ENCODE data around the gene CLP1. TPM values are rescaled to one million over a fixed set of nuclear protein-coding genes. Genes with fewer than 3 reads are reported as not detected.
"Not testable (repeated sequence)": the region's sequence is repeated elsewhere in the genome, so short reads cannot be mapped to it uniquely, and the experiment has no call there.

The CLP1 gene
- polyA plus RNA-seq, 4 donors = 12.0 to 17.2 (median 16.5) TPM

DNA sequence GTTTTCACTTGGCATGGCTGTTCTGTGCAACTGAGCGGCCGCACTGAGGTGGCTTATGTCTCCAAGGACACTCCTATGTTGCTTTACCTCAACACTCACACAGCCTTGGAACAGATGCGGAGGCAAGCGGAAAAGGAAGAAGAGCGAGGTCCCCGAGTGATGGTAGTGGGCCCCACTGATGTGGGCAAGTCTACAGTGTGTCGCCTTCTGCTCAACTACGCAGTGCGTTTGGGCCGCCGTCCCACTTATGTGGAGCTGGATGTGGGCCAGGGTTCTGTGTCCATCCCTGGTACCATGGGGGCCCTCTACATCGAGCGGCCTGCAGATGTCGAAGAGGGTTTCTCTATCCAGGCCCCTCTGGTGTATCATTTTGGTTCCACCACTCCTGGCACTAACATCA is 2.1 kb downstream of the CLP1 start:
- no peak for DNase-seq (ENCODE audit: low read depth in 4 of 4, low spot score in 3 of 4)

DNA sequence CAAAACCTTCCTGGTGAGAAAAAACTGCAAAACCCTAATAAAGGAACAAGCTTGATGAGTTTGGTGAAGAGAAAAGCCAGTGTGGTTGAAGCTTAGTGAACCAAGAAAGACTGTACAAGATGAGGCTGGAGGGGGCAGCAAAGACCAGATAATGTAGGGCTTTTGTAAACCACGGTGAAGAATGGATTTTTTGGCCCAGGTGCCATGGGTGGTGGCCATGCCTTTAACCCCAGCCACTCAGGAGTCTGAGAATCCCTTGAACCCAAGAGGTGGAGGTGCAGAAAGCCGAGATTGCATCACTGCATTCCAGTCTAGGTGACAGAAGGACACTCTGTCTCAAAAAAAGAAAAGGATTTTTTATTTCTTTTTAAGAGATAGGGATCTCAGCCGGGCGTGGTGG is 5.3 kb downstream of the CLP1 start:
- DNase-seq (ENCODE audit: low read depth in 4 of 4, low spot score in 3 of 4) = no peak

DNA sequence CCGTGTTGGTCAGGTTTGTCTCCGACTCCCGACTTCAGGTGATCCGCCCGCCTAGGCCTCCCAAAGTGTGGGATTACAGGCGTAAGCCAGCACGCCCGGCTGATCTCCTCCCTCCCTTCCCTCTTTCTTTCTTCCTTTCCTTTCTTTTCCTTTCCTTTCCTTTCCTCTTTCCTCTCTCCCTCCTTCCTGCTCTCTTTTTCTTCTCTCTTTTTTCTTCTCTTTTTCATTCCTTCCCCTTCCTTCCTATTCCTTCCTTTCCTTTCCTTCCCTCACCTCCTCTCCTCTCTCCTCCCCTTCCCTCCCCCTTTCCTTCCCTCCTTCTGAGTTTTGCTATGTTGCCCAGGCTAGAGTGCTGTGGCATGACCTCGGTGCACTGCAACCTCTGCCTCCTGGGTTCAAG is 6.4 kb downstream of the CLP1 start:
- no peak for DNase-seq (ENCODE audit: low read depth in 4 of 4, low spot score in 3 of 4)

DNA sequence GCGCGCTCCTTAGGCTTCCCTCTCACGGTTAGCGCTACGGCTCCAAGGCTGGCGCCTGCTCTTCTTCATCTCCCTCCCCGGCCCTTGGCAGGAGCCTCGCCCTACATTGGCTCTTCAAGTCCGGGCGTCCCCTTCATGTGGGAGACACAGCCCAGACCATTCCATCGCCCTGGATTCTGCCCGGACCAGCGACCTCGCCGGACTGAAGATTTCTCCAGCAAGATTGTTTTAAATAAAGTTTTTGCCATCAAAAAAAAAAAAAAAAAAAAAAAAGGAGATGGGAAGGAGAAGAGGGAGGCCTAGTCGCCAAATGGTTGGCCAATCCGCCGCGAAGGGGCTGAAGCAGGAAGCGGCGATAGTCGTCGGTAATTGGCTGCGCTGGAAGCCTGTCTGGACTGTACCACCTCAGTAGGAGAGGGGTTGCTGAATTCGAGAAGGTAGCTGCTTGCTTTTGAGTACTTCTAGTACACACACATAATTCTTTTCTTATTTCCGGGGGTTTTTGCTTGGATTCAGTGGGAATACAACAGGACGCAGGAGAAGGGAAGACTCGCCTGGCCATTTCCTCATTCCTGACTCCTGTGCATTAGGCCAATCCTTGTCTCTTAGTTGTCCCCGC is 9.7 kb downstream of the CLP1 start:
- peak; percentile 92 to 97 (median 95) for DNase-seq (ENCODE audit: low read depth in 4 of 4, low spot score in 3 of 4)

DNA sequence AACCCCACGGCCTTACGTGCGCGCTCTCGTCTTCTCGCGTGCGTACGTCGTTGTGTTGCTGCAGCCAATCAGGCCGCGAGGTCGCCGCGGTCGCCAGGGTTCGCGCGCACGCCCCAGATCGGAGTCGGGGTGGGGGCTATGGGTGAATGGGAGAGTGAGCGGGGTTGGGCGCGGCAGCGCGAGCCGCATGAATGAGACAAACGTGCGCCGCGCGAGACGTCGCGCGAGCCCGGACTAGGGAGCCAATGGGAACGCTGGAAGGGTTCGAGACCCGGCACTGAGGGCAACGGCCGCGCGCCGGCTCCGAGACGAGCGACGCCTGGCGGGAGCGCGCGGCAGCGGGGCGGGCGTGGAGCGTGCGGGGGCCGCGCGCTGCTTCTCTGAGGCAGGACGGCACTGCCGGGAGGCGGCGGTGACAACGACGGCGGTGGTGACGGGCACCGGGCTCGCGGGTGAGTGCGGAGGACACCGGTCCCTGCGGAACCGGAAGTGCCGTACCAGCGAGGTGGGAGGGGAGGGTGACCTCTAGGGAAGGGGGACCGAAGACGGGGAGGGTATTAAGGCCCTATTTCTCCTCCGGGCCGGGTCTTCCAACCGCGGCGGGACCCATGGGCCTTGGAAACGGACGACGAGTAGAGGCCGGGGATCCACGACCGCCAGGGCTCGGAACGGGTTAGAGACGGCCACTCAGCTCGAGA is 10.3 kb downstream of the CLP1 start, which contains the start of gene ZDHHC5:
ZDHHC5 (plus strand) TSS at position 379 of the 698 bp plus-strand sequence. CDS start 4,977 bp downstream, outside the sequence.
- DNase-seq (ENCODE audit: low read depth in 4 of 4, low spot score in 3 of 4) = peak; percentile 97 to 98 (median 98)

DNA sequence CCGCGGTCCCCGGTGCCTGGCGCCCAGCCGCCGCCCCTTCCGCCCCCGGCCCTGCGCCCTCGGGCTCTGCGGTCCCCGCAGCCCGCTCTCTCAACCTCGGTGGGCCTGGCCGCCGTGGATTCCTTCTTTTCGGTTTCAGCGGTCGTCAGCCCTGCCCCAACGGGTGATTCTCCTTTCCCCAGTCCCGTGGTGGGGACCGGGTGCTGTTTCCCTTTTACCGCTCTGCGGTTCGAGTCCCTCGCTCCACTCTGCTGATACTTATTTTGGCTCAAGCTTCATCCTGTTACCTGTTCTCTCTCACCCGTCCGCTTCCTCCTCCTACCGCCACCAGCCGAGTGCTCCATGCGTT is 10.8 kb downstream of the CLP1 start:
- no peak for DNase-seq (ENCODE audit: low read depth in 4 of 4, low spot score in 3 of 4)

DNA sequence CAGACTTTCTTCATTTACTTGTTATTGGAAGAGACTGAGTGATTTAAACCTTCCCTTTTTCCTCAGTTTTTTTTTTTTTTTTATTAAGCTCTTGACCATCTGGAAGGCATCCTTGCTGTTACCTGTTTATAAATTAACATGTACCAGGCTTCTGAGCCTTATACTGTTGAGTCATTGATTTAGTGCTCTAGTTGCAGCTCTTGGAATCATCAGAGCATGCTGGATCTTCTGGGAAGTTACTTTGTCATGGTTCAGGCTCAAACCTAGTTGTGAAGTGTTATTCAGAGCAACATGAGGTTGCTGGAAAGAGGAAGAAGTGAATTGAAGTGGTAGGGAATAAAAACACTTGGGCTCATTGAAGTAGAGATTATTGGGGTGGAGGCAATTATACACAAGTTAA is 16.7 kb downstream of the CLP1 start:
- DNase-seq (ENCODE audit: low read depth in 4 of 4, low spot score in 3 of 4) = no peak

DNA sequence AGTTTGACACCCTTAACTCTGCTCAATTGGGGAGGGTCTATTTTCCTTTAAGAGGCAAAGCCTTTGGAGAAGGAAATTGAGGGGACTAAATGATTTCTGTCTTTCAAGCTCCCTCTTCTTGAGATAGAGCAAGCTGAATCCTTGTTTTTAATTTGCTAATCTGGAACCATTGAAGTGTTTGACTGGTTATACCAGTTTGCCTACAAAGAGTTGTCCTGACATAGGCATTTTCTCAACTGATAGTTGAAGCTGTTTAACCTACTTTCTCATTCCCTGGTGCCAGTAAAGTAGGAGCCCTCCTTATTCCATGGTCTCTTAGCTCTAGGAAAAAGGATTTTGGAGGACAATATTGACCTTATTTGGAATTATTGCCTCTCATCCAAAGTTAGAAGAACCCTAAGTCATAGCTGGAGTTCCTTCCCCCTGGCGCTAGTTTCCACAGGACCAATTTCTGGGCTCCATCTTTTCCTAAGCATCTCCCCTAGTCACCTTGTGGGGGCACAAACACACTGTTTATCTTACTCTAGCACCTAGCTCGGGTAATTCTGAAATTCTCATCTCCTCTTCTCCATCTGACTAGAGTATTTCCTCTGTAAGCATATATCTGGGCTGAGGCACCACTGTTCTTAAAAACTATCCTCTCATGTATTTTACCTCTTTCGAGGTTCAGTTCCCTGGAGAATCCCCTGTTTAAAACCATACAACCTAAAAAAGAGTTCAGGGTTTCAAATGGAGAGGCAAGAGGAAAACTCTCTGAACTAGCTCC is 17.8 kb downstream of the CLP1 start:
- no peak for DNase-seq (ENCODE audit: low read depth in 4 of 4, low spot score in 3 of 4)

DNA sequence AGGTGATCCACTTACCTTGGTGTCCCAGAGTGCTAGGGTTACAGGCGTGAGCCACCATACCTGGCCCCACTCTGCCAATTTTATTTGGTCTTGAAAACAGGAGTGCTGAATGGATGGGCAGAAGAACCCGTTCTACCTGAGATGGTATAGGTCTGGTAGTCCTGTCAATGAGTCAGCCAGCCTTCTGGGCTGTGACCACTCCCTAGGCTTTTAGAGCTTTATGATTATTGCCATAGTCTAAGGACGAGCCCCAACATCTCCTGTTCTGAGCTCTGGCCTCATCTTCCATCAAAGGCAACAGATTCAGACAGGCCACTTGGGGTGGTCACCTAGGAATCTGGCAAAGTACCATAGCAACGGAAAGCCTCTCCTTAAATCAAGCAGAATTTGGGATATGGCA is 21.8 kb downstream of the CLP1 start:
- no peak for DNase-seq (ENCODE audit: low read depth in 4 of 4, low spot score in 3 of 4)

DNA sequence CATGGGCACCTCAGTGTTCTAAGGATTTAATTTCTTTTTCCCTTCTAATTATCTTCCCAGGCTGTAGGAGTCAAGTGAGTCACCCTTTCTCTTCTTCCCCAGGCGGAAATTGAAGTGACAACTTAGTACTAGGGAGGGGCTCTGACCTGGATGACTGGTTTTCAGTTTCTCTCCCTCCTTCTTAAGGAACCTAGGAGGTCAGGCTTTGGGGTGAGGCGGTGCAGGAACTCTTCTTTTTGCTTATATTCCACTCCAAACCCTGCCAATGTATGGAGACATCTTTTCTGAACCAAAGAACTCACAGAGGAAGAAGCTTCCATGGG is 23.0 kb downstream of the CLP1 start:
- DNase-seq (ENCODE audit: low read depth in 4 of 4, low spot score in 3 of 4) = no peak

DNA sequence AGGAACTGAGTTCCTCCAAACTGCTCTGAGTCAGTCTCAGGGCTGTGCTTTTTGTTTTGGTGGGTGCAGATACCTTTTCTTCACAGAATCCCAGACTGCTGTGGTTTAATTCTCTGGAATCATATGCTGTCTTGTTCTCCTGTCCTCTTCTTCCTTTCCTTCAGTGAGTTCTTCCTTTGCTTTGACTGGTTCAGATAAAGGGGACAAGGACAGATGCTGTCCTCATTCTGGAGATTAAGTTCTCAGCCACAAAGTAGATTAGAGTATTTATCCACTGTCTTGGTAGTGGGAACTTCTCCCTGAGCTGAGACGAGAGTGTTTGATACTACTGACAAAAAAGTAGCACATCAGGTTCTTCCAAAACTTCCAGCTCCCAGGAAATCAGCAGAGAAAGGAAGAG is 23.6 kb downstream of the CLP1 start:
- no peak for DNase-seq (ENCODE audit: low read depth in 4 of 4, low spot score in 3 of 4)

DNA sequence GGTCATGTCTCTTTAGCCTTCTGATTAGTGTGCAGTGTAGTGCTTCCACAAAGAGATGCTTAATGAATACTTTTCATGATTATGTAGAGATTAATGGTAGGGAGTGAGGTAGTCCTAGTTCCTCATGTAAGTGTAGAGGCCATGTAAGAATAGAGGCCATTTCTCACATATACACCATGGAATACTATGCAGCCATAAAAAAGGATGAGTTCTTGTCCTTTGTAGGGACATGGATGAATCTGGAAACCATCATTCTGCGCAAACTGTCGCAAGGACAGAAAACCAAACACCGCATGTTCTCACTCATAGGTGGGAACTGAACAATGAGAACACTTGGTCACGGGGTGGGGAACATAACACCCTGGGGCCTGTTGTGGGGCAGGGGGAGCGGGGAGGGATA is 32.9 kb downstream of the CLP1 start:
- not testable (repeated sequence) for DNase-seq (ENCODE audit: low read depth in 4 of 4, low spot score in 3 of 4)

DNA sequence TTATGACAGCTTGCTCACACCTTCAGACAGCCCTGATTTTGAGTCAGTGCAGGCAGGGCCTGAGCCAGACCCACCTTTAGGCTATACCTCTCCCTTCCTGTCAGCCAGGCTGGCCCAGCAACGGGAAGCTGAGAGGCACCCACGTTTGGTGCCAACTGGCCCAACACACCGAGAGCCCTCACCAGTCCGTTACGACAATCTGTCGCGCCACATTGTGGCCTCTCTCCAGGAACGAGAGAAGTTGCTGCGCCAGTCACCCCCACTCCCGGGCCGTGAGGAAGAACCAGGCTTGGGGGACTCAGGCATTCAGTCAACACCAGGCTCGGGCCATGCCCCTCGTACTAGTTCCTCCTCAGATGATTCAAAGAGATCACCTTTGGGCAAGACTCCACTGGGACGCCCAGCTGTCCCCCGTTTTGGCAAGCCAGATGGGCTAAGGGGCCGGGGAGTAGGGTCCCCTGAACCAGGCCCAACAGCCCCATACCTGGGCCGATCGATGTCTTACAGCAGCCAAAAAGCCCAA is 41.3 kb downstream of the CLP1 start:
- no peak for DNase-seq (ENCODE audit: low read depth in 4 of 4, low spot score in 3 of 4)

DNA sequence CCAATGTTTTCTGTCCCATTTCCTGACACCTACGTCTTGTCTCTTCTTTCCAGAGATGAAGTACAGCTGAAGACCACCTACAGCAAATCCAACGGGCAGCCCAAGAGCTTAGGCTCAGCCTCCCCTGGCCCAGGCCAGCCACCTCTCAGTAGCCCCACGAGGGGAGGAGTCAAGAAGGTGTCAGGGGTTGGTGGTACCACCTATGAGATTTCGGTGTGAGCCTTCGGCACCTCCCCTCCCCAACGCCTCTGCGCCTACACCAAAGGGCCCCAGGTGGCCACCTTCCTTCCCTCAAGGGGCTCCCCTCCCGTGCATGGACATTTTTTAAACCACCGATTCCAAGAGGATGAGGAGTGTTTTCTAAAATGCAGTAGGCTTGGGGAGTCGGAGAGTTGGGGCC is 42.3 kb downstream of the CLP1 start:
- no peak for DNase-seq (ENCODE audit: low read depth in 4 of 4, low spot score in 3 of 4)

DNA sequence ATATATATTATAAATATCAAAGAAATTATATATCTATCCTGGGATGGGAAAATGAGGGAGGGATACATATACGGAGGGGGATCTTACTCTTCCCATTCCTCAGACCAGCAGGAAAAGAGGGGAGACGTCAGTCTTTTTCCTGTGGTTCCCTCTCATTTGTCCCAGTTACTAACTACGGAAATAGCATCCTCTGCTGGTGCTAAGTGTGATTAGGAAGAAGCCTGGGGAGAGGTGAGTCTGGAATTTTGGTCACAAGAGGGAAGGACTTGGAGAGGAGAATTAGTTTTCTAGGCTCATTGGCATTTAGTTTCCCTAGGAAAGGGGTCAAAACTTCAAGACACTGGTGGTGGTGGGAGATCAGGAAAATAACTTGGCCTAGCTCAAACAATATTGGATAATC is 42.9 kb downstream of the CLP1 start:
- no peak for DNase-seq (ENCODE audit: low read depth in 4 of 4, low spot score in 3 of 4)

DNA sequence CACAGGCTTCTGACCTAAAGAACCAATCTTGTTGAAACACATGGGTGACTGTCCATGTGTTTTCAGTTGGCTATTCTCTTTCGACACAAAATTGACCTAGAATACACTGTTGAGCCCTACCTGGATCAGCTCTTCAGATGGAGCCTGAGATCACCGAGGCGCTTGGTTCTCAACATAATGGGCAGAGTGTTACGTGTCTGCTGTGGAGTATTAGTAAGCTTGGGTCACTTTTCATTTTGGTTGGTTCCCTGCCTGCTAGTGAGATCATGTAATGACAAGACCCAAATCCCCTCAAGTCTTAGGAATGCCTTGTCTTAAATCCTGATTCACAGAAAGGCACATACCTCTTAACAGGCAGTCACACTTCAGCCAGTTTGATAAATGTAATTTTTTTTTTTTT is 45.8 kb downstream of the CLP1 start:
- no peak for DNase-seq (ENCODE audit: low read depth in 4 of 4, low spot score in 3 of 4)

DNA sequence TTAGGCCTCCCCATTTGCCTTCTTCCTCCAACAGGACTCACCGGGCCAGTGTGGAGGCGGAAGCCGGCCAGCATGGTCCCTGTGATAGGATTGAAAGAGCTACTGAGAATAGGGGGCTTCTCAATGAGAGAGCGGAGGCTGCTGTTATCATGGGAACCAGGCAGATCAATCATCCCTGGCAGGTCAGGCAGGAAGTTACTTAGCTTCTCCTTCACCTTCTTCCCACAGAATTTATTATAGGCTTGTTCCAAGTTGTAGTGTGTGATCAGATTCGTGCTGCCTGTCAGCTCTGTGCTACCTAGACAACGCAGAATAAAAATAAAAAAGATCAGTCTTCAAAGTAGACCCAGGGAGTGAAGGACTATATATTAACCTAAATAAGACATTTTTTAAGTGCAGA is 47.4 kb downstream of the CLP1 start:
- DNase-seq (ENCODE audit: low read depth in 4 of 4, low spot score in 3 of 4) = no peak

DNA sequence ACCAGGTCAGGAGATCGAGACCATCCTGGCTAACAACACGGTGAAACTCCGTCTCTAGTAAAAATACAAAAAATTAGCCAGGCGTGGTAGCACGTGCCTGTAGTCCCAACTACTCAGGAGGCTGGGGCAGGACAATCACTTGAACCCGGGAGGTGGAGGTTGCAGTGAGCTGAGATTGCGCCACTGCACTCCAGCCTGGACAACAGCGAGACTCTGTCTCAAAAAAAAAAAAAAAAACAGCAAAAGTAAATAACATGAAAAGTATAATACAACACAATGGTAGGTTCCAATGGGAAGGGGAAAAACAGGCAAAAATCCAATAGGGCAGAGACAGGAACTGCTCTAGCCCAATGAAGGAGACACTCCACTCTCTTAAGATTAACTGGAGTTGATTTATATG is 47.9 kb downstream of the CLP1 start:
- not testable (repeated sequence) for DNase-seq (ENCODE audit: low read depth in 4 of 4, low spot score in 3 of 4)

DNA sequence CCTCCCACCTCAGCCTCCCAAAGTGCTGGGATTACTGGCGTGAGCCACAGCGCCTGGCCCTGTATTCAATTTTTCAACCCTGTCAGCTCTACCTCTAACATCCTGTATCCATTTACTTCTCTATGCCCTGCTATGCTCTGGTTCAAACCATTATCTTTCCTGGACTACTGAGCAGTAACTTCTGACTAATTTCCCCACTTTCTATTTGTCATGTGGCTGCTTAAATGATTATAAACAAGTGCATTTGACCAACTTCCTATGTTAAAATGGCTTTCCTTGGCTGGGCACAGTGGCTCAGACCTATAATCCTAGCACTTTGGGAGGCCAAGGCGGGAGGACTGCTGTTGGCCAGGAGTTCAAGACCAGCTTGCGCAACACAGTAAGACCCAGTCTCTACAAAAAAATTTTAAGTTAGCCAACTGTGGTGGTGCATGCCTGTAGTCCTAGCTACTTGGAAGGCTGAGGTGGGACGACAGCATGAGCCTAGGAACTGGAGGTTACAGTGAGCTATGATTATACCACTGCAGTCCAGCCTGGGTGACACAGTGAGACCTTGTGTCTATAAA is 52.3 kb downstream of the CLP1 start:
- no peak for DNase-seq (ENCODE audit: low read depth in 4 of 4, low spot score in 3 of 4)

All from left renal pelvis (tissue), 4 donors.